Ovary (tissue), 3 donors: ENCODE data around the gene REXO2.

Source experiments
- CTCF ChIP-seq, 3 donors: fragments of 450-650 bp in 2 of 3; fragments of 200-600 bp in 1 of 3; IDR thresholded peaks; one replicate each; pipeline versions ENCODE4 v1.5.1 to v1.8.0; 2016 to 2022; ENCODE audit warnings: antibody characterized with exemption in 3 of 3, mild to moderate bottlenecking in 1 of 3
- EP300 ChIP-seq: sonication (generic); formaldehyde crosslinking; IDR thresholded peaks from one replicate; pipeline ENCODE4 v1.6.1; 2017; ENCODE audit warnings: antibody characterized with exemption
- donor health status: DM: no; HTN: no; CAD: no.

GRCh38 chr11:114401311-114401710, 38.0 kb upstream of the REXO2 start:
- TF ChIP-seq EP300 = no peak
- no peak for TF ChIP-seq CTCF (IDR thresholded peaks at IDR 0.05)
